Right cardiac atrium (tissue), 5 donors: Measurements from ENCODE around the gene TUSC1. TPM values are rescaled to one million over a fixed set of nuclear protein-coding genes. Genes with fewer than 3 reads are reported as not detected.
A peak's percentile ranks its signal among the peaks of the same experiment; 100 is the strongest.
"Not testable (repeated sequence)": the region's sequence is repeated elsewhere in the genome, so short reads cannot be mapped to it uniquely, and the experiment has no call there.

Experiments
- ATAC-seq, 2 donors: fragments of 200-7000 bp; cut with Tn5 transposase; one replicate each; pipeline versions ENCODE4 v1.8.0 to v1.9.1; 2020; ENCODE audit warnings: moderate library complexity in 2 of 2, mild to moderate bottlenecking in 1 of 2
- DNase-seq, 3 donors: peaks; one replicate each; pipeline ENCODE4 v3.0.0-alpha.2; 2020
- H3K27ac ChIP-seq: one replicate; pipeline ENCODE4 v1.5.1; 2013; ENCODE audit warnings: mild to moderate bottlenecking, low read length, control low read depth, moderate library complexity
- H3K27me3 ChIP-seq: one replicate; pipeline ENCODE4 v1.6.1; 2013; ENCODE audit not compliant: control insufficient read depth, insufficient read depth
- H3K4me1 ChIP-seq: one replicate; pipeline ENCODE4 v1.6.1; 2013; ENCODE audit warnings: low read length; ENCODE audit not compliant: control insufficient read depth, insufficient read depth
- H3K4me3 ChIP-seq: one replicate; pipeline ENCODE4 v1.5.1; 2013; ENCODE audit warnings: low read length, control low read depth
- H3K9me3 ChIP-seq: one replicate; pipeline ENCODE4 v1.6.1; 2013; ENCODE audit warnings: low read length; ENCODE audit not compliant: control insufficient read depth
- WGBS: extraction: QIAGEN DNeasy Blood & Tissue Kit; methylation state at CpG from one replicate; pipeline ENCODE4 v1.1.7; 2013; 5-methylcytosine and 5-hydroxymethylcytosine counted together
- intact Hi-C, 4 donors: fragments of 100-400 bp; cut with DNase I; formaldehyde crosslinking; loops; one replicate each; pipeline versions ENCODE4 v1.11.0 to v1.14.0; 2022 to 2023
- long read RNA-seq, 4 donors: library from polyadenylated mRNA; unstranded; transcript quantifications; one replicate each; pipeline ENCODE4 v2.0.0, GENCODE V29; 2020 to 2021
- polyA plus RNA-seq: library from polyadenylated mRNA; stranded (reverse); fragments of 200-250 nt; gene quantifications from one replicate; pipeline ENCODE4 v1.2.3, GENCODE V29; 2013
- total RNA-seq, 4 donors: library from RNA; stranded (reverse); fragmentation: NEBNext Ultra II Directional; extraction: Animal tissue kit (Norgen Biotek cat#: 25700); gene quantifications; one replicate each; pipeline ENCODE4 v1.2.1, GENCODE V29; 2021
- donor health status: healthy with polysubstance abuse.
- donor health status: DM: no; HTN: yes; CAD: no.
- donor health status: DM: no; HTN: no; CAD: no.
- donor health status: DM: no; HTN: yes; CAD: no; lungs with severe emphysema.
- donor health status: DM: yes; HTN: yes; CAD: no.

The TUSC1 gene
- total RNA-seq = 10 to 100 TPM; 13.1 to 18.1 (median 17.2) TPM
- polyA plus RNA-seq = 15.0 TPM
- long read RNA-seq, donor 1, transcript TUSC1-201 (1 exons, 2,052 nt) = major isoform, 84 of 84 reads
- long read RNA-seq, donor 1, partial matches to known transcripts = 0 of 84 reads
- long read RNA-seq, donor 1, other reads (novel, unspliced or antisense) = 0 of 84 reads
- long read RNA-seq, donor 2, transcript TUSC1-201 (1 exons, 2,052 nt) = major isoform, 49 of 49 reads
- long read RNA-seq, donor 2, partial matches to known transcripts = 0 of 49 reads
- long read RNA-seq, donor 2, other reads (novel, unspliced or antisense) = 0 of 49 reads
- long read RNA-seq, donor 3, partial matches to known transcripts = 0 of 2 reads
- long read RNA-seq, donor 3, other reads (novel, unspliced or antisense) = 0 of 2 reads
- long read RNA-seq, donor 4, transcript TUSC1-201 (1 exons, 2,052 nt) = major isoform, 56 of 57 reads
- long read RNA-seq, donor 4, partial matches to known transcripts = 0 of 57 reads
- long read RNA-seq, donor 4, other reads (novel, unspliced or antisense) = 1 of 57 reads

DNA sequence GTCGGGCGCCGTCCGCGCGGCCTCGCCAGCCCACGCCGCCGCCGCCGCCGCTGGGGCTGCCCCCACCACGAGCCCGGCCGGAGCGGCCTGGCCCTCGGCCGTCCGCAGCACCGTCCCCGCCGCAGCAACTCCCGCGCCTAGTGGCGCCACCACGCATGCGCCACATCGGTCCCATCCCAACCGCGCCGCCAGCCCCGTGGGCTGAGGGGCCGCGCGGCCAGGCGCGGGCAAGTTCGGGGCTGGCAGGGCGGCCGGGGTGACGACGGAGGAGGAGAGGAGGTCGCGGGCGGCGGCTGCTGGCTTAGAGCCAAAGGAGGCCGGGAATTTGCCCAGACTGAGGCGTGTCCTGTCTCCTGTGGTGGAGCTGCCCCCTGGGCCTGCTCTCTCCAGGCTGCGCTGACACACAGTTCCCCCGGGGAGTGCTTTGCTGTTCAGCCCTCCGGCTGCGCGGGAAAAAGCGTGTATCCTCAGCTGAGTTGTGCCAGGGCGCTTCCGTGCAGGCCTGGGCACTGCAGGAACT is at the start of gene TUSC1:
TSS of gene TUSC1 (minus strand) at position 298 of the 520 bp plus-strand sequence. CDS start at position 166, 132 bp downstream.
- Histone ChIP-seq H3K27ac (peak within 1 kb of the TSS; percentile 90), H3K4me1 (no peaks in the 10 kb centered on the region), H3K4me3 (peak within 1 kb of the TSS; percentile 63), H3K27me3 (no peaks in the 10 kb centered on the region), H3K9me3 (no peaks in the 10 kb centered on the region)
- under 1% methylated on average over 57 of the region's 57 CpGs for WGBS
- peak; percentile 92 to 95 (median 95) for DNase-seq
- intact Hi-C loops = no loop called here
- peak; percentile 94 for ATAC-seq

DNA sequence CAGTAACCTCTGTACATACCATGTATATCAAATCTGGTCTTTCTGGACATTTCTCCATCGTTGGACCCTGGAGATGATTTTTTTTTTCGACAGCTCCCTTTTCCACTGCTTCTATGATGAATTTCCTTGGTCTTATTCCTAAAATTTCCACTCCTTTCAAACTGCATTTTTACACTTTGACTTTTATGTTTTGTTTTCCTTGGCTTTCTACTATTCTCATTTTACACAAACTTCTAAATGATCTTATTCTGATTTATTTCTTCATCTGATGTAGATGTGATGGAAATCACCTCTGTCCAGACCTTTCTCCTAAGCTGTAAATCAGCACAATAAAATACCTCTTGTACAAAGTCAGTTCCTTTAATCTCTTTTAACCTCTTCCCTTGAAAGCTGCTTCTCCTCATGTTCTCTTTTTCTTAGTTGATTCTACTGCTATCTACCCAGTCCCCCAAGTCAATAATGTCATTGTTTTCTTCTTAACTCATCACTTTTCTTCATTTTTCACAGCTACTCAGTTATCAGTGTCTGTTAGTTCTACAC is 48.7 kb upstream of the TUSC1 start:
- no peak overlapping the region for H3K27ac ChIP-seq
- intact Hi-C loops = no loop called here
- H3K4me1 ChIP-seq = no peaks in the 10 kb centered on the region
- ATAC-seq (no peak), DNase-seq (no peak)
- H3K9me3 ChIP-seq = no peaks in the 10 kb centered on the region
- WGBS = 47% methylated on average over 2 of the region's 2 CpGs
- H3K4me3 ChIP-seq = no peak overlapping the region
- H3K27me3 ChIP-seq = no peaks in the 10 kb centered on the region

DNA sequence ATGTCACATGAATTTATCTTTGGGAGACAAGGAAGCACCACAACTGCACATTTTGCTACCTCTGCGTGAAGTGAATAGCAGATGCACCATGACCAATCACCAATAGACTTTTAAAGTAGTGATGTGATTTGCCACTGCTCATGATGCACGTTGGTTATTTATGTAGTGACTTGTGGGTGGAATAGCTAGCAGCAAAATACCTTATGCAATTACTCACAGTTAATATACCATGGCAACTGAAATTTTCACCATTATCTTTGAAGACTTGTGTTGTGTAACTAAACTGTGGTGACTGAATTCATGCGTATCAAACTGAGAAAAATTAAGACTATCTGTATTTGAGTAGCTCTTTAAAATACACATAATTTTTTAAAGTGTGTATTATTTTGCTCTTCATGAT is 46.2 kb upstream of the TUSC1 start:
- 87% methylated on average over 3 of the region's 3 CpGs for WGBS
- Histone ChIP-seq H3K27me3 (no peaks in the 10 kb centered on the region), H3K4me1 (no peaks in the 10 kb centered on the region), H3K9me3 (no peaks in the 10 kb centered on the region), H3K4me3 (no peak overlapping the region), H3K27ac (no peak overlapping the region)
- ATAC-seq (no peak), DNase-seq (no peak)
- intact Hi-C loops = no loop called here

DNA sequence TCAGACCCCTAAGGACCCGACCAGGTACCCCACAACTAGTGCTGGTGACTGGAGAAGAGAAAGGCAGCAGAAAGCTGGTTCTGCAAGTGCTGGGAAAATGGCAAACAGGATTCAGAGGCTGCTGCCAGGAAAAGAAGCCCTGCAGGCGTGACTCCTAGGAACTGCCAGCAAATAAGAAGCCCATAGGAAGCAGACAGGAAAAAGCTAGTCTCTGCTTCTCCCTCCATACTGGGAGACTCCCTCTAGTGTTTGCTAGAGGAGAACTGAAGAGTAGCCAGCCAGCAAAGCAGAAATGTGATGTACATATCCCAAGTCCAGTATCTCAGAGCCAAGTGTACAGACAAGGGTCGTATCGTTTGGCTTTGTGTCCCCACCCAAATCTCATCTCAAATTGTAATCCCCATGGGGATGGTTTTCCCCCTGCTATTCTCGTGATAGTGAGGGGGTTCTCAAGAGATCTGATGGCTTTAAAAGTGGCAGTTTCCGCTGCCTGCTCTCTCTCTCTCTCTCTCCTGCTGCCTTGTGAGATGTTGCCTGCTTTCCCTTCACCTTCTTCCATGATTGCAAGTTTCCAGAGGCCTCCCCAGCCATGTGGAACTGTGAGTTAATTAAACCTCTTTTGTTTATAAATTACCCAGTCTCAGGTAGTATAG is 38.1 kb upstream of the TUSC1 start:
- DNase-seq = peak in 1 of 3 donors; percentile 19
- Histone ChIP-seq H3K27ac (no peak overlapping the region), H3K4me3 (no peak overlapping the region), H3K27me3 (no peaks in the 10 kb centered on the region), H3K4me1 (no peaks in the 10 kb centered on the region), H3K9me3 (no peaks in the 10 kb centered on the region)
- WGBS = 40% methylated on average over 6 of the region's 6 CpGs
- peak; percentile 87 to 91 for ATAC-seq
- intact Hi-C loops = no loop called here

DNA sequence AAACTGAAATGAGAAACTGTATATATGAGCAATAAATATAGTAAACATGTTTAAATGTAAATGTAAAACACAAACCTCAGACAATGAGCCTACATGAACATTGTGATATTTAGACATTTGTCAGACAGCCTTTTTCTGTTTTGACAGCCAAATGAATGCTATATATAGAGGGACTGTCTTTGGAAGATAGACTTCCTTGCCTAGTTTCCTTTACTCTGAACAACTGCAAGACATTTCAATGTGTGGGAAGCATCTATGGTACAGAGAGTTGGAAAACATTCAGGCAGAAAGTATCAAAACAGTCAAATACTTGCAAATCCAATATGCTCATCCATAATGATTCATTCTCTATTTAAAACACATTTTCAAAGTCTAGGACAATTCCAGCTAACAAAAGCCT is 31.7 kb upstream of the TUSC1 start:
- Histone ChIP-seq H3K27me3 (no peaks in the 10 kb centered on the region), H3K9me3 (no peaks in the 10 kb centered on the region), H3K4me1 (no peaks in the 10 kb centered on the region), H3K27ac (no peak overlapping the region), H3K4me3 (no peak overlapping the region)
- intact Hi-C loops = loop anchor here in 1 of 4 donors (5.0 to 10.0 kb wide), 2 partner anchors 43 to 75 kb away; no protein-coding TSS in a partner anchor
- ATAC-seq = no peak
- no peak for DNase-seq

DNA sequence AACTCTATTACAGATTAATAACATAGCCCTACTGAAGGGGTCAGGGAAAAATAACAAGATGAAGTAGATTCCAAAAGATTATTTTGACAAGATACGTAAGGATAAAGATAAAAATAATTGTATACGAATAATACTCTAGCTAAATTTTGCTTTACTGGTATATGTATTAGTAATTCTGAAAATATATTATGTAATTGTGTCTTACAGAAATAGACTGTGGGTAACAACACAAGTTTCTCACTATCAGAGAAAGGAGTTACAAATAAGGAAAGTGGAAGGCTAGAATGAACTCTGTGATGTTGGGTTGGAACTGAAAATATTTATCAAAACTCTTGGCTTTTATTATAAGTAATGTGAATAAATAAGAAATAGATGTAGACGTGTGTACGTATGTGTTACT is 26.6 kb upstream of the TUSC1 start:
- WGBS = 90% methylated on average over 4 of the region's 4 CpGs
- Histone ChIP-seq H3K4me3 (no peak overlapping the region), H3K9me3 (no peaks in the 10 kb centered on the region), H3K27me3 (no peaks in the 10 kb centered on the region), H3K4me1 (no peaks in the 10 kb centered on the region), H3K27ac (no peak overlapping the region)
- DNase-seq (no peak), ATAC-seq (no peak)
- intact Hi-C loops = loop anchor here in 1 of 4 donors (5.0 to 10.0 kb wide), 2 partner anchors 37 to 70 kb away; no protein-coding TSS in a partner anchor

DNA sequence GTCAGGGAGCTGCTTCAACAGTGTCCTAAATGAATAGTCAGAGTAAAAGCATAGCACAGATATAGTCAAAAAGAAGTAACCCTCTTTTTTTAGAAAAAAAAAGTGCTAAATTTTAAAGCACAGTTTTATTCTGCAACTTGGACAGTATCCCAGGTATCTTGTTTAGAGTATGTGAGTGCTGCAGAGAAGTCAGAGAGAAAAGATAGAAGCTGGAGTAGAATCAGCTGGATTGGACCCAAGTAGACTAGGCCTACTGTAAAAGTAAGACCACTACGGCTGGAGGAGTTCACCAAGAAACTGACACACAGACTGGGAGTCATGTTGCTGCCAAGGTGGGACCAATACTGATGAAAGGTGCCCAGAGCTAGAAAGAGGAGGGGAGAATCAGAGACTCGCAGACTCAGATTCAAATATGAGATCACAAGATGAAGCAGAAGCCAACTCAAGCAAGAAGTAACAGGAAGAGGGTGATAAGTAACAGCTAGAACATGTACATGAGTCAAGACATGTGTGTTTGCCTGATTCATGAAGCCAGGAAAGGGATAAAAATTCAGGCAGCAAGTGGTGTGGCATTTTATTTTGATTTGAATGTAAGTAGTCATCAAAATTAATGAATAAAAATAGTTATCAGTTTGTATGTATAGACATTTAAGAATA is 25.6 kb upstream of the TUSC1 start:
- WGBS = 45% methylated on average over 2 of the region's 2 CpGs
- DNase-seq = no peak

DNA sequence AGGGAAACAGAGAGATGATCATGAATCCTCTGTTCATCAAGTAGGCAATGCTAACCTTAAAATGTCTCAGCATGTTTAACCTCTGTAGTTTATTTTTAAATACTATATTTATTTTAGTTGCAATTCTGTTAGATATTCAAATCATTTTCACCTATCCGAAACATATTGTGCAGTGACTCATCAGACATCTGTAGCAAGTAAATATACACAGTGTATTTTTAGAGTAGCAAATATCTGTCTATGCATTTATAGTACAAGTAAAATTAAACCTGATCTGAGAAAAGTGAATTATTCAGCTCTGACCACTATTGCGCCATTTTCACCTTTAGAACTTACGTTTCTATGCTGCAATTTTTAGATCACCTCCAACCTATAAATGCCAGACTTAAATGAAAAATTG is 24.3 kb upstream of the TUSC1 start:
- H3K9me3 ChIP-seq = no peaks in the 10 kb centered on the region
- intact Hi-C loops = loop anchor here in 1 of 4 donors (10.0 kb wide), 1 partner anchor 68 kb away; no protein-coding TSS in a partner anchor
- H3K27me3 ChIP-seq = no peaks in the 10 kb centered on the region
- H3K4me3 ChIP-seq = no peak overlapping the region
- H3K27ac ChIP-seq = no peak overlapping the region
- 89% methylated on average over 3 of the region's 3 CpGs for WGBS
- ATAC-seq = no peak
- no peak for DNase-seq
- no peaks in the 10 kb centered on the region for H3K4me1 ChIP-seq

More for the DNA sequence above, 25.6 kb upstream of the TUSC1 start:
- no peaks in the 10 kb centered on the region for H3K9me3 ChIP-seq
- H3K27ac ChIP-seq = no peak overlapping the region
- H3K27me3 ChIP-seq = no peaks in the 10 kb centered on the region
- H3K4me3 ChIP-seq = no peak overlapping the region
- no peaks in the 10 kb centered on the region for H3K4me1 ChIP-seq
- intact Hi-C loops = loop anchor here in 1 of 4 donors (10.0 kb wide), 1 partner anchor 69 kb away; no protein-coding TSS in a partner anchor
- ATAC-seq = no peak

DNA sequence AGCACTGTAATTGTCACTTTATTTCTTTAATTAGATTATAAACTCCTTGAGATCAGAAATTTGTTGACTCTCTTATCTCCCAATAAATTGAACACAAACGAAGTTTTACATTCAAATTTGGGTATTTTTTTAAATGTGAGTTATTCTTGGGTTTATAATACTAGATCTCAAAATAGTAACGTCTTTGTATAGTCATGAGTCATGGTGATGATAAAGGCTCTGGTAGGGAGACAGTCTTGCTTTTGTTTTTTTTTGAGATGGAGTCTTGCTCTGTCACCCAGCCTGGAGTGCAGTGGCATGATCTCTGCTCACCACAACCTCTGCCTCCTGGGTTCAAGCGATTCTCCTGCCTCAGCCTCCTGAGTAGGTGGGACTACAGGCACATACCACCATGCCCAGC is 22.7 kb upstream of the TUSC1 start:
- not testable (repeated sequence) for ATAC-seq, H3K27me3 ChIP-seq, DNase-seq, H3K27ac ChIP-seq, H3K4me3 ChIP-seq, H3K9me3 ChIP-seq, H3K4me1 ChIP-seq
- intact Hi-C loops = loop anchor here in 1 of 4 donors (10.0 kb wide), 1 partner anchor 66 kb away; no protein-coding TSS in a partner anchor
- WGBS = 29% methylated on average over 3 of the region's 3 CpGs

DNA sequence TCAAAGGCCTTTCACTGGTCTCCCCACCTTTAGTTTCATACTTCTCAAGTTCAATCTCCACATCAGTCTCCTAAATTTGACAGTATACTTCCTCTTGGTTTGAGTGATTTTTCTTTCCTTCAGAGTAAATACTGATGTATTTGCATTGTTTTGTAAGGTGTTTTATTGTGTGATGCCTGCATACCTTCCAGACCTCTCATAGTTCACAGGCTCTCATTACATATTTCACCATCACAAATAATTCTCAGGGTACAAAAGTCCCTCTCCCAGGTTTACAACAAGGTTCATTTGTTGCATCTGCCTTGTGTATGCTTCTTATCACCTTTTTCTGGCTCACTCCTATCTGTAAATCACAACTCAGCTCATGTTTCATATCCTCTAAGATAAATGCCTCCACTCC is 22.2 kb upstream of the TUSC1 start:
- ATAC-seq = no peak
- no peak overlapping the region for H3K4me3 ChIP-seq
- no peak overlapping the region for H3K27ac ChIP-seq
- intact Hi-C loops = loop anchor here in 1 of 4 donors (10.0 kb wide), 1 partner anchor 66 kb away; no protein-coding TSS in a partner anchor
- H3K27me3 ChIP-seq = no peaks in the 10 kb centered on the region
- H3K9me3 ChIP-seq = no peaks in the 10 kb centered on the region
- DNase-seq = no peak
- no peaks in the 10 kb centered on the region for H3K4me1 ChIP-seq
